GM18519 (cell line): ENCODE data around the gene GRIK2.

Experiments used
- ATAC-seq: cut with Tn5 transposase; IDR thresholded peaks from one replicate; pipeline ENCODE4 v1.9.1; 2021; ENCODE audit warnings: mild to moderate bottlenecking, moderate library complexity; ENCODE audit not compliant: unreplicated experiment, low FRiP score

GRIK2 gene

DNA sequence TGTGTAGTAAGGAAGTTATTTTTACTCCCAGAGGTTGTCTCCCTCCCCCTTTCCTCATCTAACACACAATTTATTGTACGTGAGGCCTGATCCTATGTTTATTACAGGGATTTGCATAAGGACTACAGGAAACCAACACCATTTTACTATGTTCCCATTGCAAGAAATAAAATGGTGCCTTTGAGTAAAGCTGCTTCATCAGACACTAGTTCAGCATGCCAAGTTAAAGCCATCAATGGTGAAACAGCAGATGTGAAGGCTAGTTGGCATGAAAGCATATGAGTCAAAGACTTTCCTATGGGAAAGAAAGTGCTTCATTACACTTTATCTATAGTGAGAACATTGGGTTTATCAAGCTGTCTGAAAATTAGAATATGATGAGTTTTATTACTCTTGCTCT is 543.0 kb downstream of the GRIK2 start:
- no peak for ATAC-seq

DNA sequence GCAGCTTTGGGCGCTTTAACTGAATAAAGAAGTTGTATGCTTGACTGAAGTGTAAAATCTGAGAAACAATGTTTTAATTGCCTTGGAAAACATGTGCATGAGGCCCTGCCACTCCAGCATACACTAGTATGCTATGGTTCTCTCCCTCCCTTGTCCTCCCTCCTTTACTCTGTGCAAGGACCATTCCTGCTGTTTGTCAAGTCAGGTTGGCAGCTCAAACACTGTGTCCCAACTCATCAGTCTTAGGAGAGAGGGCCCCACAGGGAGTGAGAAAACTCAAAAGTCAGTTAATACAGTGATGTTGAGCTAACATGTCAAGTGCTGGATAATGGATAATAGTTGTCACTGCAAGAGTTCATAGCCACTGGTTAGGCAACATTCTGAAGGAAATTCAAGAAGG is 543.6 kb downstream of the GRIK2 start:
- ATAC-seq = no peak

GRCh38 chr6:101940391-101940790 is 546.9 kb downstream of the GRIK2 start:
- ATAC-seq = no peak

- ATAC-seq = no peak
Observed at GRCh38 chr6:101956961-101957360, 563.5 kb downstream of the GRIK2 start.

- no peak for ATAC-seq
Observed at GRCh38 chr6:101961357-101961756, 567.8 kb downstream of the GRIK2 start.

GRCh38 chr6:101980924-101981323 is 587.4 kb downstream of the GRIK2 start:
- ATAC-seq = no peak

GRCh38 chr6:101986476-101986875 is 593.0 kb downstream of the GRIK2 start:
- ATAC-seq = no peak

DNA sequence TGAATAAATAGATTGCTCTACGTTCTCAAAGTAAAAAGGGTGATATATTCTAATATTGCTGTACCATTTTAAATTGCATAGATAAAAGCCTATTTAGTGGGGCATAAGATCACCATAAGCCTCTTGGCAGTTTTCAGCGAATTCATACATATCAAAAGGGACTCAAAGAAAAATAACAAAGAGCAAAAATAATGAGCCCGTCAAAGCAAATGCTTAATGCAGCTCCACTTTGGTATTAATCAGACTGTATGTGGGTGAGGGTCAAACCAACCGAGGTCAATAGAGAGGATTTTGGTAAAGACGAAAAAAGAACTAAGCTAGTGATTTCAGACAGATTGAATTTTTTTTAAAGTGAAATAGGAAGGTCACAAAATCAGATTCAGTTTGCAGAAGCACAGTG is 598.8 kb downstream of the GRIK2 start:
- ATAC-seq = no peak

DNA sequence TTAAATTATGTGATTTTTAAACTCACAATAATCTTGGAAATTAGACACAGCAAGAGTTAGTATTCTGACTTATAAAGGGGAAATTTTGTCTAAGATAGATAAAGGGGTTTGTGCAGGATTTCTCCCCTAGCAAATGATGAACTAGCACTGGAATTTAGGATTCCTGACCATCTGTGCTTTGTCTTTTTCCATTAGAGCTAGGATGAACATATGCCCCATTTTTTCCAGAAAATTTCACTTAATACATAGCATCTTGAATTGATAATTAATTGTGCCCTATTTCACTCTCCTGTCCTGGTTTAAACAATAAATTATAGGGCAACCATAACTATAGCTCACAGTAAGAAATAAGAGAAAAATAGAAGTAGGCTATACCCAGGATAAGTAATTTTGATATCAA is 601.0 kb downstream of the GRIK2 start:
- ATAC-seq = no peak

GRCh38 chr6:102015431-102015830 is 621.9 kb downstream of the GRIK2 start:
- ATAC-seq = no peak

DNA sequence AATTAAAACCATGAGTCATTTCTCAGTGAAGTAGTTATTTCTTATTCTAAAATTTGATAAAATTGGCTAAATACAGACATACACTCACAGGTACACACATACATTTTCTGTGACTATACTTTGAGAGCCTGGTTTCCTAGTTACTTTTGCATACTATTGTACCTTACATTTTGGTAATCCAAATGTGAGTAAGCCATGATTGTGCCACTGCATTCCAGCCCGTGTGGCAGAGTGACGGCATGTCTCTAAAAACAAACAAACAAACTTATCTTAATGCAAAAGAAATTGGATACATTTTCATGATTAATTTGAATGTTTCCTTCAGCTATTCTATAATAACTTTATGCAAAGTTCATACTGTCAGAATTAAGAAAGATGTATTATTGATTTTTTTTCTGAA is 628.8 kb downstream of the GRIK2 start:
- no peak for ATAC-seq

DNA sequence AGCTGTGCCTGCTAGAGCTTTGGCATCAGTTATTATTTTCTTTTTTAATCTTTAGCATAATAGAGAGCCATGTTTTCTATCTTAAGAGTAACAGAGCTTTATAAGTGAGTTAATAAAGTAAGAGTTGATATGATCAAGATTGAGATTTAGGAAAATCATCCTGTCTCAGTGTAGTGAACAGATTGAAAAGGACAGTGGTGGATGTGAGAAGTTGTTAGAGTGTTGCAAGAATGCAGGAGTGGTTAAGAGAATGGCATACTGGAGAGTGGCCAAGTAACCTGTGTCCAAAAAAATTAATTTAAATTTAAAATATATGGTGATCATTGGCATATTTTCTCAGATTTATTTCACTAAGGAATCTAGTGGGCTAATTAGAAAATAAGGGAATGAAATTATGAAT is 629.3 kb downstream of the GRIK2 start:
- no peak for ATAC-seq

- no peak for ATAC-seq
Observed at GRCh38 chr6:102023977-102024657, 630.6 kb downstream of the GRIK2 start.

DNA sequence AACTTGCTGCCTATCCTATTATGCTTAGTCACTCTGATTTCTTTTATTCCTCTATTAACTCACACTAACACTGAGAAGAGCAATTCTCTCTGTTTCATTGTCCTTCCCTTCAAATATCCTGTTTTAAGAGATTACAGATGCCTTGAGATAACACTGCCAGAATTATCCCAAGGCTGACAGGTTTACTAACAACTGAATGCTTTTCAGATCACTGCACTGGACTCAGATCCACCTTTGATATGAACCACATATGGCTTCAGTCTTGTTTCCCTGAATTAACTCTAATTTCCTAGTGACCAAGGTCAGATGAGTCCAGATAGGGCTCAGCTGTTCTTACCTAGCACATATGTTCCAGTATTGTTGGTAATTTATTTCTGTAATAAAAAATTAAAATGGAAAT is 633.1 kb downstream of the GRIK2 start:
- ATAC-seq = no peak

- no peak for ATAC-seq
Observed at GRCh38 chr6:102028176-102028575, 634.7 kb downstream of the GRIK2 start.

- ATAC-seq = no peak
Observed at GRCh38 chr6:102038964-102039363, 645.5 kb downstream of the GRIK2 start.

GRCh38 chr6:102039441-102039840 is 645.9 kb downstream of the GRIK2 start:
- no peak for ATAC-seq

GRCh38 chr6:102051001-102051400 is 657.5 kb downstream of the GRIK2 start:
- no peak for ATAC-seq

- no peak for ATAC-seq
Observed at GRCh38 chr6:102051720-102052119, 658.2 kb downstream of the GRIK2 start.

DNA sequence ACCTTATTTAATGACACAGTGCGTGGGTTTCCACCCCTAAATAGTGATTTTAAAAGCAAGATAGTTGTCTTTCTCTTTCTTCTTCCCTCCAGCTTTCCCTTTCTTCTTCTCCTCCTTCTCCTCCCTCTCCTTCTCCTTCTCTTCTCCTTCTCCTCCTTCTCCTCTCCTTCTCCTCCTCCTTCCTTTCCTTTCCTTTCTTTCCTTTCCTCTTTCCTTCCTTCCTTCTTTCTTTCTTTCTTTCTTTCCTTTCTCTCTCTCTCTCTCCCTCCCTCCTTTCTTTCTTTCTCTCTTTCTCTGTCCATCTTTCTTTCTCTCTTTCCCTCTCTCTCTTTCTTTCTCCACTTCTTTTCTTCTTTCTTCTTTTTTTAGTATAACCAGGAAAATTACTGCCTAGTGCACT is 670.6 kb downstream of the GRIK2 start:
- no peak for ATAC-seq

GRCh38 chr6:102066301-102066700 is 672.8 kb downstream of the GRIK2 start:
- no peak for ATAC-seq

GRCh38 chr6:102068349-102068929 is 674.9 kb downstream of the GRIK2 start:
- ATAC-seq = no peak

- ATAC-seq = no peak
Observed at GRCh38 chr6:102075539-102075938, 682.0 kb downstream of the GRIK2 start.
